Measurements from ENCODE around the gene TEX22.

TEX22 gene

DNA sequence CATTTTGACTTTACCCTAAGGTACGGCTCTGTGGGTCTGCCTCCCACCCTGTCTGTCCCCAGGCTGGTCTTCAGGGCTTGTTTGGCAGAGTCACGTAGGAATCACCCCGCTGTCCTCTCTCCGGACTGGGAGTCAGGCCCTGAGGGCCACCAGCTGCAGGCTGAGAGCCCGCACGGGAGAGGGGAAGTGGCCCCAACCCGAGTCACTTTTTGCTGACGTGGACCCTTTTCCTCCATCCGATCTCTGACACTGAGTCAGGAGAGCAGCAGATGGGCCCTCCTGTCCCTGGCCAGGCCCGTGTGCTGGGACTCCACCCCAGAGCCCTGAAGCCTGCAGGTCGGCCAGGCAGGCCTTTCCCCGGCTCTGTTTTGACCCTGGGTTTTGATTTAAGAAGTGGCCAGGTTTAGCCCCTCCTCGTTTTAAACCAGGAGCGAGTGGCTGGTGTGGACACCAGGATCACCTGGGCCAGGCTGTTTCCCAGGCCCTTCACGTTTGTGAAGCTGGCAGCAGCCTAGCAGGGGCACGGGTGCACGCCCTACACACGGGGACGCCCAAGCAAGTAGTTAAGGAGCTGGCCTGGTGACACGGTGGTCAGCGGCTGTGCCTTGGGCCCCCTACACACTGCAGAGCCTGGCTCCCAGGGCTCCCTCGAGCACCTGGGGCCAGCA, 12.5 kb upstream of the TEX22 start:
- no peak for DNase-seq

DNA sequence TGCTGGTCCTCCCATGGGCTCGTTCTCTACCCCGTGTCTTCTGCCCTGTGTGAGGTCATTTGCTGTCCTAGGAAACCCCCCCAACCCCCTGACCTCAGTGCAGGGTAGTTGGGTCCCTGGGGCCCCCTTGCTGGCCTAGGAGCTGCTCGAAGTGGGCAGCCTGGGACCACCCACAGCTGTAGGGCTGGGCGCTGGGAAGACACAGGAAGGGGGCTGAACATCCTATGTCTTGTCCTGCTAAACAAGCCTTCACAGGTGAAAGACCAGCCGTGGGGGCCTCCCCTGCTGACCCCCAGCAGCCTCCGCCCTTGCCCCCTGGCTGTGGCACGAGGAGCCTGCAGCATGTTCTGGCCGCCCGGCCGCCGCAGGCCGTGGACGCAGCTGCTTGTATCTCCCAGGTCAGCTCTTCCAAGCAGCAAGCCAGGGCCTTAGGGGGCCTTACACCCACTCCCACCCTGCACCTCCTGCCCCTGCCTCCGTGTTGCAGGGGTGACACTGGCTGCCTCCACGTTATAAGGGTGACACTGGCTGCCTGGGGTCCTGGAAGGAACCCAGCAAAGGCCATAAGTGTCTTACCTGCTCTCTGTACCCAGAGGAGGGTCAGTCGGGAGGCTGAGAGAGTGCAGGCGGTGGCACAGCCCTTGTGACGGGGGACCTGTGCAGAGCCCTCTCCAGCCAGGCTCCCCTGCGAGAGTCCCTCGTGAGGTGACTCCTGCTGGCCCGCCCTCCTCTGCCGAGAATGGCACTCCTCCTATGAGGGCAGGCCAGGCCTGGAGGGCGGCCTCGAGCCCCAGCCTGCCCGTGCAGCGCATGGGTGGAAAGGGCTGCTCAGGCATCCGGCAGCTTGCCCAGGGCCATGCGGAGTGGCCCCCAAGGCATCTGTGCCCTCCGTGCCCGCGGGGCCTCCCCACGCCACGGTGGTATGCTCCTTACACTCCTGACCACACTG, 11.5 kb upstream of the TEX22 start:
- DNase-seq = no peak

DNA sequence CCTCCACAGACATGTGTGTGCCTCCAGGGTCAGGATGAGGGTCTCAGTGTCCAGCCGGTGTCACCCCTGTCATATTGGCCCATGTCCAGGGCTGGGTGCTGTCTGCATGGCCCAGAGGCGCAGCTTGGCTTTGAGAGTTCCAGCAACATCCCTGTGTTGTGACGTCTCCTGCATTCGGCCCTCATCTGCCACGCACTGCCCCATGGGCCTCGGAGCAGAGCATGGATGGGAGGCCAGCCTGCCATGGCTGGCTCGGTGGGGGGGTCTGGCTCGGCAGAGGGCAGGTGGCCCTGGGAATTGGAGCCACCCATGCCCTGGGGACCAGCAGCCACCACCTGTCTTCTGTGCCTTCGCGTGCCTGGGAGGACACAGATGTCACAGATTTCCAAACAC, 10.8 kb upstream of the TEX22 start:
- no peak for DNase-seq

DNA sequence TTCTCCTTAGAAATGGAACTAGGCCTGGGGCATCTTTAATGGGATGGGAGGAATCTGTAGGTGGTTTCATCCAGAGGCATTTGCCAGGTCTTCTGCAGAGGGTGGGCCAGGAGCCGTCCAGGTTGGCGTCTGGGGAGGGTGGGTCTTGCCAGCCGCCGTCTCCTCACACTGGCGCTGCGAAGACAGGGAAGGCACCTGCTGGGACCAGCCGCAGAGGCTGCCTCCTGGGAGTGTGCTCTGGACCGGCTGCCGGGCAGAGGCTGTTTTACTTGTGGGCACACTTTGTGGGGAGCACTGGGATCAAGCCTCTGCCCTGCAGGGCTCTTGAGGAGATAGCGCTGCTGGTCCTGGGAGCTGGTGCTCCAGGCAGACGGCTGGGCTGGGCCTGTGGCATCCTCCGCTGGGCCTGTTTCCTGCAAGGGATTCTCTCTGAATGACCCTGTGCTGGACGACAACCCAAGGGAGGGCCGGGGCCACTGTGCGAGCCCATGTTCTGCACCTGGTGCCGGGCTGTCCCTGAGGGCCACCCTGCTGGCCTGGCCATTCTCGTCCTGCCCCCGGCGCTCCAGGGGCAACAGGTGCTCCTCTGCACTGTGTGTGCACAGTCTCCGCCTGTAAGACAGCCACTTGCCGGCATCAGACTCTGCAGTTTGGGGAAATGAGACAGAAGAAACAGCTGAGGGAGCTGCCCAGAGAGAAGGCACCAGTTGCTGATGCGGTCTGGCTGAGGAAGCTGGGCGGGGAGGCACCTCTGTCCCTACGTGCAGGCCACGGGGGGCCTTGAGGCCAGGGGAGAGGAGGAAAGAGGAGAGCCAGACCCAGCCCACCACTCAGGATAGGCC, 10.0 kb upstream of the TEX22 start:
- no peak for DNase-seq

DNA sequence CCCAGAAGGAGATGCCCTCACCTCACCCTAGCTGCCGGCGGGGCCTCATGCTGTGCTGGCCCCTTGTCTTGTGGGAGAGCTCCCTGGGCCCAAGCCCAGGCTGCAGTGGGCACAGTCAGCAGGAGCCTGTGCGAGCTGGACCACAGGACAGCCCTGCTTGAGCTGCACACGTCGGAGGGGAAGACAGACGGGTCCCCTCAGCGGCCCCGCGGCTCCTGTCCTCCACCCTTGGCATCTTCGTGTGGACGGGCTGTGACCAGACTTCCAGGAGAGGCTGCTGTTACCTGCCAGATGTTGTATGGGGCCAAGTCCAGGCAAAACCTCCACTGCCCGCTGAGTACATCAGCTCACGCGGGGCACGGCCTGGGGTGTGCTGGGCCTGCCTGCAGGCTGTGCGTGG, 9.4 kb upstream of the TEX22 start:
- DNase-seq = no peak

DNA sequence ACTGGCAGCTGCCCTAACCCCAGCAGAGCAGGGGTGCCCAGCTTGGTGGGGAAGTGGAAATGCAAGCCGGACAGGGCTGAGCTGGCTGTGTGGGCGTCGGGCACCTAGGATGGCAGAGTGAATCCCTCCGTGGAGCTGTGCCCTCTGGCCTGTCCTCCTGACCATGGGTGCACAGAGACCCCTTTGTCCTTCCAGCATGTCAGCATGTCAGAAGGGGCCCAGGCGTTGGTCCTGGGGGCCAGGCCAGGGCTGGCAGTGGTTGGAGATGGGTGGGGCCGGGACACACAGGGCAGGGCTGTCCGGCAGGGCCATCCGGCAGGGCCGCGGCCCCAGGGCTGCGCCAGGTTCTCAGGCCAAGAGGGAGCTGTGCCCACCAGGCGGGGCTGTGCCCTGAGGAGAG, 8.8 kb upstream of the TEX22 start:
- DNase-seq = no peak

DNA sequence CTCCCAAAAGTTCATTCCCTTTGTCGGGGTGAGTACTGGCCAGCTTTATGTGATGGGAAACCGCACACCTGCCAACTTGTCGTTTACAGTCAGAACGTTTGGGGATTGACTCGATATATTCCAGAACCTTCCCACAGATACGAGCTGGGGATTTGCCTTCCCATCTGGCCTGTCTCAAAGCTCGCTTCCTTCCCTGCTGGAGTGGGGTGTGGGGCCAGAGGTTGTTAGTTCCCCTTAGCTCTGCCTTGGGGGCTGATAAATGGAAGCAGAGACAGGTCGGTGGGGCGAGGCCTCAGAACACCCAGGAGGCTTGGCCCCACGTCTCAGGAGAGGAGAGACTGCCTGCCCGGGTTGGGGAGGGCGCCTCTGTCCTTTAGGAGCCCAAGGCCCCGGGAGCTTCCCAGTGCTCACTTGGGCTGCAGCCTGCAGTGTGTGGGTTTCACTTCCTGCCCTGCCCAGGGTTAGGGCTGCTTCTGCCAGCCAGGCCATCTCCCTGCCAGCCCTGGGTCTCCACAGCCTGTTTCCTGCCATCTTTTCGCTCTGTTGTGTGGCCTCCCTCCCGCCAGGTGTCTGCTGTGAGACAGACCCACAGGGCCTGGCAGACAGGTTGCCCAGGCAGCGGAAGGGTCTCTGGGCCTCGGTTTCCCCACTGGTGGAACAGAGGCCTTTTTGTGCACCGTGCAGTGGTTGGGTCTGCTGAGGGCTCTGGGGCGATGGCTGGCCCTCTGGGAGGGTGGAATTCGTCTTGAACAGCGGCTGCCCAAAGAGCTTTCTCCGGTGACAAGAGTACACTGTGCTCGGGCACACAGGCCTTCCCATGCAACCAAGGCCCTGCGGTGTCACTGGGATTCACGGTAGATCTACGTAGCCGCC, 8.1 kb upstream of the TEX22 start:
- no peak for DNase-seq

DNA sequence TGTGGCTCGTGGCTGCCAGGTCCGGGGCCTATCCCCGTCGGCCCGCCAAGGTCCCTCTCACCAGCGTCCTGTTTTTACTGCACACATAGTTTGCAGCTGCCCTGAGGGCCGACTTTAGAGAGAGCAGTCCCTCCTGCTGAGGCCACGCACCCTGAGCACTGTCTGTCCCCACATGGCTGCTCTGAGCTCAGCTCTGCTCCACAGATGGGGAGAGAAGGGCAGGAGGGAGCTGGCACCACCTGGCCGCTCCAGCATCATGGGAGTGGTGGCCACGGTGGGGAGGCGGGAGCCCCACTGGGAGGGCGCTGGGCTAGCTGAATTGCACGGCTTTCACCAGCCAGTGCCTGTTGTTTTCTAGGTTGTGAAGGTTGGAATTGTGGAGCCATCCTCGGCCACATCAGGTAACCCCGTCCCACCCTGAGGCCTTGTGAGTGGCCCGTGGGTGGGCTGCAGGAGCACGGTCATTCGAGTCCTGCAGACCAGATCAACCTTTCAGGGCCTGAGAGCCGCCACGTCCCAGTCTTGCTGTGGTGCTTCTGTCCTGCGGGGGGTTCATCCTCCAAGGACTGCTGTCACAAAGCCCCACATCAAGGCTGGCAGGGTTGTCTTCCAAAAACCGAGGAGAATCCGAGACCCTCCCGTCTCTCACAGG, 7.4 kb upstream of the TEX22 start:
- no peak for DNase-seq

DNA sequence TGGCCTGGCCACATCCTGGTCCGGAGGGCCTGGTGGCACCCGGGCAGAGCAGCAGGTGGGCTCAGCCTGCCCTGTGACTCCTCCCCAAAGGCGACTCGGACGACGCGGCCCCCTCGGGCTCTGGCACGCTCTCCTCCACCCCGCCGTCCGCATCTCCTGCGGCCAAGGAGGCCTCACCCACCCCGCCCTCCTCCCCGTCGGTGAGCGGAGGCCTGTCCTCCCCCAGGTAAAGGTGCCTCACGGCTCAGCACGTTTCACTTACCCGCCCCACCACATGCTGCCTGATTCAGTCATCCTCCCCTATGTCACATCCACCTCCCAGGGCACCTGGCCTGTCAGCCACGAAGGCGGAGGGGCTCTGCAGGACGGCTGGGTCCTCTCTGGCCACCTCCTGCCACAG, 6.8 kb upstream of the TEX22 start:
- DNase-seq = no peak

DNA sequence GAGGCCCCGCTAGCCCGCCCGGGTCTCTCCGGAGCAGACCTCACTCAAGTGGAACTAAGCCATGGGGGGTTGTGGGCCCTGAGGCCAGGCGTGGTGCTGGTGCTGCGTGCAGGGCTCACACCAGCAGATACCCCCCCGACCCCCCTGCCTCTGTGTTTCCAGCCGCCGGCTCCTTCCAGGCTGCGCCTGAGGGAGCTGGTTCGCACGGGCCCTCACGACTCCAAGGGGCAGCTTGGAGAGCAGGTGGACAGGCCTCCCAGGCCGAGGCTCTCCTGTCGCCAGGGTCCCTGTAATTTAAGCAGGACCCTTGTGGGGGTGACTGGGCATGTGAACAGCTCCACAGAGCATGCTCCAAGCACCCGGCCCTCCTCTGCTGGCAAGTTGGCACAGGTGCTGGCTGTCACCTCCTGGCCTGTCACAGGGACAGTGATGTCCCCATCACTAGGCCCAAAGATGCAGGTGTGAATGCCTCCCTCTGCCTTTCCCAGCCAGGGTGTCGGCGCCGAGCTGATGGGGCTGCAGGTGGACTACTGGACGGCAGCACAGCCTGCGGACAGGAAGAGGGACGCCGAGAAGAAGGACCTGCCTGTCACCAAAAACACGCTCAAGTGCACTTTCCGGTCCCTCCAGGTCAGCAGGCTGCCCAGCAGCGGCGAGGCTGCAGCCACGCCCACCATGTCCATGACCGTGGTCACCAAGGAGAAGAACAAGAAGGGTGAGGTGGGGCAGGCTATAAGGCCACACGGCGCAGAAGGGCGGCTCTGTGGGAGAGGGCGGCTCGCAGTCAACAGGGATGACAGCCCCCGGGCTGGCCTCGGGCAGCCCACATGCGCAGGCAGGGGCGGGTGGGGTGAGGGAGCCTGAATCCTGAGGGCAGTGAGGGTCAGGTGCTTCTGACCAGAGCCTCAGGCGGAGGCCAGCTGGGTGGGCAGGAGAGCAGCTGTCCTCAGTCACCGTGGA, 5.9 kb upstream of the TEX22 start:
- no peak for DNase-seq

DNA sequence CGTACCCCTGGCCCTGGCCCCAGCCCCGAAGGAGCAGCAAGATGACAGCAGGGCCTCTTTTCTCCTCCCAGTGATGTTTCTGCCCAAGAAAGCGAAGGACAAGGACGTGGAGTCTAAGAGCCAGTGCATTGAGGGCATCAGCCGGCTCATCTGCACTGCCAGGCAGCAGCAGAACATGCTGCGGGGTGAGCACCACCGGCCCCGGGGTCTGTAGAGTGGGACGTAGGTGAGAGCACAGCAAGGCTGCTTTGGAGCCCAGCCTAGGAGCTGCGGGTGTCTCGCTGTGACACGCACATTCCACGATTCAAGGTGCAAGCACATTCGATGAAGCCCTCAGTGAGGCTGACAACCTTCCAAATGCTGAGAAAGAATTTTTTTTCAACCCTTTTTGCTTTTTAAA, 5.2 kb upstream of the TEX22 start:
- no peak for DNase-seq

DNA sequence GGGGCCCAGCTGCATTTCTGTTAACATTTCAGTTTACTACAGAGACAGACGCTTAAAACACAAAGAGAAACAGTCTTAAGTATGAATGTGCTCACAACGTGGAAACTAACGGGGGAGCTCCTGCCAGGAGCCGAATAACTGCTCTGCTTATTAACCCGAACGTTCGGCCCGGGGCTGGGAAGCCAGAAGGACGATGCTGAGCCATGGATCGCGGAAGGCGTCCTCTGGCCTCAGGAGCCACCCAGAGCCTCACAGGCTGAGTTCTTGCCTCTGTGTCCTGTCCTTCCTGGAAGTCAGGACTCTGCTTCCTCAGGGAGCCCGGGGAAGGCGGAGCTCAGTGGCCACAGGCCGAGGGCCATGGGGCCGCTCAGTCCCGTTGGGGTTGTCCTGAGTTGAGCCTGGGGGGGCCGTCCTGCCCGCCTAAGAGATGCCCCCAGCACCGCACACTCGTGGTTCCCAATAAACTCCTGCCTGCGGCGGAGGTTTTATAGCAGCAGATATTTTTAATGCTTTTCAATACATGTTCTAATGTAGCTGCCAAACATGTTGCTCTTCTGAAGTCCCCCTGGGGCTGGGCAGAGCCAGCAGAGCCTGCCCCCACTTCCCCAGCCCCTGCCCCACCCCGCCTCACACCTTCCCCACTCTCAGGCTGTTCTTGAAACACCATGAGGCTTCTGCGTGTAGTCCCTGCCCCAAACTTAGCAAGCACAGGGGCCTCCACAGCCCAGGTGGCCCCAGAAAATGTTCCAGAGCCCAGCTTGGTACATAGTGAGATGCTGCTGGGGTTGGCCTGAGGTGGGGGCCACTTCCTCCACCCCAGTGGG, 3.4 kb upstream of the TEX22 start:
- DNase-seq = no peak

DNA sequence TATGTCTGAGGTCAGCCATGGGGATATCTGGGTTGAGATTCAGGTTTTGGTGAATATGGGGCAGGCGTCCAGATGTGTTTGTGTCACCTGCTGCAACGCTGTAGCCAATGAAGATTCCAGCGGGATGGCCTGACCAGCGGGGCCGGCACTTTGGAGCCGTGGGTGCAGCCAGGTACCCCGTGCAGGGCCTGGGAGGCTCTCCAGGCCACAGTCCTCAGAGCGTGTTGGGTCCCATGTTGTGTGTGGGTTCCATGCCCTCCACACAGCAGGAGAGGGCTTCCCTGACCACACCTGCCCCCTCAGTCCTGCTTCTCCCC, 2.8 kb upstream of the TEX22 start:
- no peak for DNase-seq

DNA sequence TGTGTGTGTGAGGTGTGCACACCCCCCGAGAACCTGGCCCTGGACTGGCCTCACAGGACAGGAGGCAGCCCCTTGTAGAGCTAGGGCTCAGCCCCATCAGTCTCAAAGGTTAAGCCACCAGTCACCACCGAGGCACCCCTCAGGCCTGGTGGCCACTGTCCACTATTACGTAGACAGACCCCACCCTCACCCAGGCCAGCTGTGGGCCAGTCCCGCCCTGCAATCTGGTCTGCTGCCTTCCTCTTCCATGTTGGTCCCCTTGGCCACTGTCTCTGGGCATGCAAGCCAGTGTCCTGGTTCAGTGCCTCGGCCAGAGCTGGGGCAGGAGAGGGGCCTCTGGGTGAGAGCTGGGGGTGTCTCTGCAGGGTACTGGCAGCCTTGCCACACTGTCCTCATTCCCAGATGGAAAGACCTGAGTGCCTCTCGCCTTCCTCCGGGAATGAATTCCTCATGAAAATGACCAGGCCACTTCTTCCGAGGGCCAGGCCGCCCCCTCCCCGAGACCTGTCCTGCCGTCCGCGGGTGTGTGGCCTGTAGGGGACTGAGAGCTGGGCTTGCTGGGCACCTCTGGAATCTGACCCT, 897 bp upstream of the TEX22 start:
- peak; percentile 78 for DNase-seq

DNA sequence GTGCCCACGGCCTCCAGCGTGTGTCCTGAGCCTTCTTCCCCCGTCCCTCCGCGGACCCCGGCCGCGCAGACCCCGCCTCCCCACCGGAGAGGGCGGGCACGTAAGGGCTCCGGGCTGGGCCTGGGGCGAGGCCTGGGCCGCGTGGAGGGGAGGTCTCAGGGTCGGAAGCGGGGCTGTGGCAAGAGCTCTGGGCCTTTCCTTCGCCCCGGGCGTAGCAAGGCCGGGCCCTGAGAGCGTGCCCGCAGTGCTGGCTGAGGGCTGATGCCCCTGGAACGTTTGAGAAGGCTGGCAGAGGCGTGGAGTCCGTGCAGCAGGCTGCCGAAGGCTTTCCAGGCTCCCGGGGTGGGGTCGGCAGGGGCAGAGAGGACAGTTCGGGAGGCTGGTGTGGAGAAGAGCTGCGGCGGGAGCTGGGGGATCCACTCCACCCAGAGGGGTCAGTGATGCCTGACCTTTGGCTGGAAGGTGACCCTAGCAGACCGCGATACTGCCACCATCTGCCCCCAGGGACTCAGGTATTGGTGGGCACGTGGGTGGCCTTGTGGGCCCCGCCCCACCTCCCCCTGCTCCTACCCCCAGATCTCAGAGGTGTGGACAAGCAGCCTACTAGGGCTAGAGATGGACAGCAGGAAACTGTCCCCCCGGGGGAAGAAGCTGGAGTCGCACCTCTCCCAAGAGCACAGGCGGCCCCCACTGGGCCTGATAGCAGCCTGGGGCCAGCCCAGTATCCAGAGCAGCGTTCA, 558 bp downstream of the TEX22 start:
- no peak for DNase-seq

DNA sequence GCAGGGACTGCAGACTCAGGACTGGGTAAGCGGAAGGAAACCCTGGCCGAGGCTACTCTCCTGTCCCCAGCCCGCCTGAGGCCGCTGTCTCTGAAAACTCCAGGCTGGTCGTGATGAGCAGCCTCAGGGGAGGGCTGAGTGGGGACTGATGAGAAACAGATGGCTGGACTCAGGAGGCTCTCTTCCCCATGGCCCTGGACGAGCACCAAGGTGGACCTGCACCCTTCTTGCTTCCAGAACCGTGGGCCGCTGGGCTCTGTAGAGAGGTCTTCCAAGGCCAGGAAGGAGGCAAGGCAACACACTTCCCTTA, 1.1 kb downstream of the TEX22 start:
- DNase-seq = no peak

DNA sequence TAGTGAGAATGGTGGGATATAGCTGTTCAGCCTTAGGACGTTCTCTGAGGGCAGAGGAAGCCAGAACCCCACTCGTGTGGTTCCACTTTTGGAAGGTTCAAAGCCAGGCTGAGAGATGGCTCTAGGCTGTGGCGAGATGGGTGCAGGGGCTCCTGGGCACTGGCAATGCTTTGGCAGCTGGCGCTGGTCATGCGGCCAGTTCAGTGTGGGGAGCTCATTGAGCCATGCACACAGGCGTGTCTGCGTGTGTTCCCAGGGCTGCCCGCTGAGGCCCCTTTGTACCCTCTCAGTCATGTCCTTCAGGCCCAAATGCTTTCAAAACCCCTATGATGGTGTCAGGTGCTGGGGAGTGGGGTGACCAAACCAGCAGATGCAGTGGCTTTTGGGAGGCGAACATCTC, 1.7 kb downstream of the TEX22 start:
- DNase-seq = no peak

DNA sequence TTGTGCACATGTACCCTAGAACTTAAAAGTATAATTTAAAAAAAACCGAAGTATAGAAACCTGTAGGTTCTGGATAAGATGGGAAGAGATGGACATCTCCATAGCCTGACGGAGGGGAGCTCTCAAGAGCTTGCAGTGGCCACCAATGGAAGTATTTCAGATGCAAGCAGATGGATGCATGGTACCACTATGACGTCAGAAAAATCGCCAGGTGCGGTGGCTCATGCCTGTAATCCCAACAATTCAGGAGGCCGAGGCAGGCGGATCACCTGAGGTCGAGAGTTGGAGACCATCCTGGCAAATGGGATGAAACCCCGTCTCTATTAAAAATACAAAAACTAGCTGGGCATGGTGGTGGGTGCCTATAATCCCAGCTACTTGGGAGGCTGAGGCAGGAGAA, 3.4 kb downstream of the TEX22 start:
- no peak for DNase-seq

DNA sequence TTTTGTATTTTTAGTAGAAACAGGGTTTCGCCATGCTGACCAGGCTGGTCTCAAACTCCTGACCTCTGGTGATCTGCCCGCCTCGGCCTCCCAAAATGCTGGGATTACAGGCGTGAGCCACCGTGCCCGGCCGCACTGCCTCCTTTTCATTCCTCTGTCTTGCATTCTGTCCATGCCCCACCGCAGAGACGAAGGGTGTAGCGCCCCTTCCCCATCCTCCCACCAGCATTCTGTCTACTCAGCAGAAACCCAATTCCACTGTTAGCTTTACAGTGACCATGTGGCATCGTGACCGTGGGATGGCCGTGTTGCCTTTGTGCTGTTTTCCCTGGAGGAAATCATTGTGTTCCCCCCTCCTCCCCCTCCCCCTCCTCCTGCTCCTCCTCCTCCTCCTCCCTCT, 10.3 kb downstream of the TEX22 start:
- DNase-seq = no peak

Measured in activated CD8-positive, alpha-beta memory T cell treated with anti-CD3 and anti-CD28 coated beads for 24 hours (primary cell).